Measurements from ENCODE around the gene STK39. TPM values are rescaled to one million over a fixed set of nuclear protein-coding genes. Genes with fewer than 3 reads are reported as not detected.

STK39 gene
- total RNA-seq, 1 experiment from 2014 or later: 22.1 TPM

GRCh38 chr2:168184681-168185513 lies 62.5 kb downstream of the STK39 start:
- H3K4me2 ChIP-seq (ENCODE audit: insufficient read depth, insufficient read length, low read length): no peak overlapping the region
- no peak overlapping the region for H2AK5ac ChIP-seq (ENCODE audit: insufficient read length, low read length)
- H2BK20ac ChIP-seq (ENCODE audit: low read depth, low read length, poor library complexity, severe bottlenecking): no peak overlapping the region
- Mint-ChIP-seq H3K27ac (no peak overlapping the region), H3K36me3 (ENCODE audit: insufficient read depth in 1 of 3, low read depth in 3 of 3) (no peaks in the 10 kb centered on the region; a peak in 1 of 7 replicates), H3K27me3 (ENCODE audit: low read depth) (peaks cover 3% of the 10 kb centered on the region), H3K4me1 (peaks cover 64 to 65% of the 10 kb centered on the region in 2 experiments), H3K9me3 (no peaks in the 10 kb centered on the region), H3K4me3 (no peak overlapping the region)
- no peak for DNase-seq
- WGBS (ENCODE audit: extremely low coverage, insufficient read length, low lambda C conversion rate): no CpG with 5 or more reads among the region's 4 CpGs
- H3K79me2 ChIP-seq (ENCODE audit: insufficient read depth, low read length): no peaks in the 10 kb centered on the region
- H4K91ac ChIP-seq (ENCODE audit: insufficient read length, low read depth, low read length): no peak overlapping the region
- no peak overlapping the region for H3K18ac ChIP-seq (ENCODE audit: insufficient read length, low read depth, low read length)
- H2BK15ac ChIP-seq (ENCODE audit: low read depth, low read length): no peak overlapping the region
- no peak for TF ChIP-seq CTCF (conservative IDR thresholded peaks at IDR 0.05)
- no peak overlapping the region for H2BK5ac ChIP-seq (ENCODE audit: insufficient read length, low read length)
- H2AFZ ChIP-seq (ENCODE audit: low read length): no peak overlapping the region
- no peak overlapping the region for H3K4ac ChIP-seq (ENCODE audit: low read depth, low read length)
- no peak overlapping the region for H3K27ac ChIP-seq (ENCODE audit: insufficient read length, low read depth, low read length)
- H3K23ac ChIP-seq (ENCODE audit: insufficient read length, low read depth, low read length): no peak overlapping the region
- H3K56ac ChIP-seq (ENCODE audit: insufficient read length, low read depth, low read length): no peak overlapping the region
- H3T11ph ChIP-seq (ENCODE audit: low read length): no peak overlapping the region
- no peaks in the 10 kb centered on the region for H3K9me3 ChIP-seq (ENCODE audit: control insufficient read depth, low read depth, low read length)
- no peak overlapping the region for H4K5ac ChIP-seq (ENCODE audit: insufficient read length, low read depth, low read length)
- no peak overlapping the region for H3K9ac ChIP-seq (ENCODE audit: extremely low read depth, insufficient read length, low read length)
- no peaks in the 10 kb centered on the region for H3K79me1 ChIP-seq (ENCODE audit: insufficient read depth, low read depth, low read length, poor library complexity, severe bottlenecking)
- H2BK120ac ChIP-seq (ENCODE audit: low read depth, low read length, poor library complexity, severe bottlenecking): no peak overlapping the region
- H3K27me3 ChIP-seq (ENCODE audit: insufficient read depth, low read length): no peaks in the 10 kb centered on the region
- H3K14ac ChIP-seq (ENCODE audit: insufficient read depth, low read length): no peak overlapping the region
- H4K20me1 ChIP-seq (ENCODE audit: control insufficient read depth, insufficient read depth, insufficient read length): no peaks in the 10 kb centered on the region
- H4K8ac ChIP-seq (replicated peaks; ENCODE audit: insufficient read length, low read depth, low read length): no peak overlapping the region
- peaks cover 9% of the 10 kb centered on the region; the same call in 1 of the 2 replicates for H3K4me1 ChIP-seq (ENCODE audit: insufficient read depth, low read length)
- H2BK12ac ChIP-seq (ENCODE audit: insufficient read length, low read depth, low read length): no peak overlapping the region
- no peaks in the 10 kb centered on the region for H3K23me2 ChIP-seq (ENCODE audit: insufficient read length, low read depth, low read length, poor library complexity, severe bottlenecking)
